ENCODE data around the gene FOXI2. TPM values are rescaled to one million over a fixed set of nuclear protein-coding genes. Genes with fewer than 3 reads are reported as not detected.

FOXI2 gene
- total RNA-seq, 1 experiment from 2014 or later: not detected

GRCh38 chr10:127743205-127743604, 6.2 kb downstream of the FOXI2 start:
- intact Hi-C loops (cut with micrococcal nuclease; ENCODE audit: unreplicated experiment): no loop called here
- TF ChIP-seq CTCF (IDR thresholded peaks at IDR 0.05; ENCODE audit: unreplicated experiment): no peak
- H3K27me3 Mint-ChIP-seq (ENCODE audit: unreplicated experiment): no peaks in the 10 kb centered on the region
- no peaks in the 10 kb centered on the region for H3K4me1 Mint-ChIP-seq (ENCODE audit: low read depth, unreplicated experiment)
- no peak for DNase-seq
- H3K36me3 Mint-ChIP-seq (ENCODE audit: insufficient read depth, unreplicated experiment): no peaks in the 10 kb centered on the region
- H3K9me3 Mint-ChIP-seq (ENCODE audit: low read depth, unreplicated experiment): no peaks in the 10 kb centered on the region
- no peak overlapping the region for H3K4me3 Mint-ChIP-seq (ENCODE audit: low read depth, unreplicated experiment)
- no TSS peak for BruUV-seq (replicated peaks)
- no peak overlapping the region for H3K27ac Mint-ChIP-seq (ENCODE audit: unreplicated experiment)
- CTCF ChIA-PET: no interaction called here

DNA sequence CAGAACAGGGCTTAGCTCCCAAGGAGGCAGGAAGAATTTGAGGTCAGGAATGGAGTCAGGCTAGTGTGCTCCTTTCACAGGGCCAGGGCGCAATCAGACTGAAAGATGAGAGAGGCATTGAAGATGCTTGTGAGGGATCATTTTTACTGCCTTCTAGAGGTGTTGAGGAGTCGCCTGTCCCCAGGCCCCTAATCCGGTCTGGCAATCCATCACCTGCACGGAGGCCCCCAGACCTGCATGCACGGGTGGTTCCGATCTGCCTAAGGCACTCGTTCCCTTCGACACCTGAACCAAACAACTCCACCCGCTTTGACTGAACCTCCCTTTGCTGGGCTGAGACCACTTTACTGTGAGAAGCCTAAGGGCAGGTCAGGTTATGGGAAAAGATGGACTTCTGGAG, 8.0 kb downstream of the FOXI2 start:
- H3K36me3 Mint-ChIP-seq (ENCODE audit: insufficient read depth, unreplicated experiment): no peaks in the 10 kb centered on the region
- H3K27me3 Mint-ChIP-seq (ENCODE audit: unreplicated experiment): no peaks in the 10 kb centered on the region
- H3K9me3 Mint-ChIP-seq (ENCODE audit: low read depth, unreplicated experiment): no peaks in the 10 kb centered on the region
- CTCF ChIA-PET: no interaction called here
- H3K4me3 Mint-ChIP-seq (ENCODE audit: low read depth, unreplicated experiment): no peak overlapping the region
- no peak overlapping the region for H3K27ac Mint-ChIP-seq (ENCODE audit: unreplicated experiment)
- intact Hi-C loops (cut with micrococcal nuclease; ENCODE audit: unreplicated experiment): no loop called here
- TF ChIP-seq CTCF (IDR thresholded peaks at IDR 0.05; ENCODE audit: unreplicated experiment): no peak
- H3K4me1 Mint-ChIP-seq (ENCODE audit: low read depth, unreplicated experiment): no peaks in the 10 kb centered on the region
- no TSS peak for BruUV-seq (replicated peaks)
- DNase-seq: no peak

GRCh38 chr10:127745861-127746260, 8.9 kb downstream of the FOXI2 start:
- H3K4me1 Mint-ChIP-seq (ENCODE audit: low read depth, unreplicated experiment): no peaks in the 10 kb centered on the region
- BruUV-seq (replicated peaks): no TSS peak
- no peak overlapping the region for H3K4me3 Mint-ChIP-seq (ENCODE audit: low read depth, unreplicated experiment)
- CTCF ChIA-PET: no interaction called here
- no peak for DNase-seq
- no peaks in the 10 kb centered on the region for H3K27me3 Mint-ChIP-seq (ENCODE audit: unreplicated experiment)
- TF ChIP-seq CTCF (IDR thresholded peaks at IDR 0.05; ENCODE audit: unreplicated experiment): no peak
- H3K36me3 Mint-ChIP-seq (ENCODE audit: insufficient read depth, unreplicated experiment): no peaks in the 10 kb centered on the region
- no peaks in the 10 kb centered on the region for H3K9me3 Mint-ChIP-seq (ENCODE audit: low read depth, unreplicated experiment)
- no peak overlapping the region for H3K27ac Mint-ChIP-seq (ENCODE audit: unreplicated experiment)
- intact Hi-C loops (cut with micrococcal nuclease; ENCODE audit: unreplicated experiment): no loop called here

- no peak for TF ChIP-seq CTCF (IDR thresholded peaks at IDR 0.05; ENCODE audit: unreplicated experiment)
Measured at GRCh38 chr10:127755753-127756152, 18.8 kb downstream of the FOXI2 start.

More at GRCh38 chr10:127755753-127756152, 18.8 kb downstream of the FOXI2 start:
- Mint-ChIP-seq H3K36me3 (ENCODE audit: insufficient read depth, unreplicated experiment) (no peaks in the 10 kb centered on the region), H3K9me3 (ENCODE audit: low read depth, unreplicated experiment) (no peaks in the 10 kb centered on the region), H3K4me3 (ENCODE audit: low read depth, unreplicated experiment) (no peak overlapping the region), H3K4me1 (ENCODE audit: low read depth, unreplicated experiment) (no peaks in the 10 kb centered on the region), H3K27ac (ENCODE audit: unreplicated experiment) (no peak overlapping the region), H3K27me3 (ENCODE audit: unreplicated experiment) (peaks cover 33% of the 10 kb centered on the region)
- intact Hi-C loops (cut with micrococcal nuclease; ENCODE audit: unreplicated experiment): no loop called here
- CTCF ChIA-PET: no interaction called here
- DNase-seq: no peak
- no TSS peak for BruUV-seq (replicated peaks)

Measured in Calu3 (cell line).